Myocyte (in vitro differentiated cells): Measurements from ENCODE around the gene LSS. TPM values are rescaled to one million over a fixed set of nuclear protein-coding genes. Genes with fewer than 3 reads are reported as not detected.

Source experiments
- DNase-seq: peaks from one replicate; pipeline ENCODE4 v3.0.0-alpha.2; 2012; ENCODE audit warnings: low read depth
- polyA plus RNA-seq: library from polyadenylated mRNA; unstranded; fragments of >200 nt; gene quantifications from one replicate; pipeline ENCODE4 v1.2.1, GENCODE V29; 2012; ENCODE audit warnings: missing spikeins
- total RNA-seq: library from RNA; depleted of rRNA; stranded (reverse); fragments of >200 nt; gene quantifications from 2 replicates; pipeline ENCODE4 v1.2.3, GENCODE V29; 2014

The LSS gene
- 116 and 211 TPM in 2 replicates for total RNA-seq
- polyA plus RNA-seq, result 67.1 TPM

GRCh38 chr21:46228345-46229051 is at the start of gene LSS:
TSS of gene LSS (minus strand) at chr21:46228774. CDS start at chr21:46228745, 29 bp downstream.
- peak; percentile 98 for DNase-seq

GRCh38 chr21:46274797-46275390 is 46.3 kb upstream of the LSS start:
- no peak for DNase-seq

- DNase-seq, result no peak
Observed at GRCh38 chr21:46273341-46273740, 44.8 kb upstream of the LSS start.

- peak; percentile 11 for DNase-seq
Observed at GRCh38 chr21:46269466-46269865, 40.9 kb upstream of the LSS start.

- DNase-seq, result no peak
Observed at GRCh38 chr21:46268371-46268770, 39.8 kb upstream of the LSS start.

- no peak for DNase-seq
Observed at GRCh38 chr21:46266946-46267345, 38.4 kb upstream of the LSS start.

GRCh38 chr21:46265736-46266525 is 37.4 kb upstream of the LSS start:
- no peak for DNase-seq

GRCh38 chr21:46264690-46265144 is 36.1 kb upstream of the LSS start:
- no peak for DNase-seq

GRCh38 chr21:46264046-46264689 is 35.6 kb upstream of the LSS start:
- DNase-seq, result no peak

GRCh38 chr21:46256501-46256994 is 28.0 kb upstream of the LSS start:
- DNase-seq, result no peak

- DNase-seq, result no peak
Observed at GRCh38 chr21:46255758-46256337, 27.3 kb upstream of the LSS start.

GRCh38 chr21:46255166-46255565 is 26.6 kb upstream of the LSS start:
- no peak for DNase-seq

GRCh38 chr21:46254208-46254975 is 25.8 kb upstream of the LSS start:
- no peak for DNase-seq

- DNase-seq, result no peak
Observed at GRCh38 chr21:46253610-46254124, 25.1 kb upstream of the LSS start.

- no peak for DNase-seq
Observed at GRCh38 chr21:46252840-46253239, 24.3 kb upstream of the LSS start.

GRCh38 chr21:46250146-46250725 is 21.7 kb upstream of the LSS start:
- DNase-seq, result peak; percentile 75

GRCh38 chr21:46248827-46249226 is 20.3 kb upstream of the LSS start:
- DNase-seq, result no peak

GRCh38 chr21:46248422-46248782 is 19.8 kb upstream of the LSS start:
- no peak for DNase-seq

- no peak for DNase-seq
Observed at GRCh38 chr21:46247699-46248421, 19.3 kb upstream of the LSS start.
